Lower lobe of right lung (tissue), 2 donors: Measurements from ENCODE around the gene ZC3H7B. TPM values are rescaled to one million over a fixed set of nuclear protein-coding genes. Genes with fewer than 3 reads are reported as not detected.

Experiments
- ATAC-seq, 2 donors: fragments of 200-7000 bp; cut with Tn5 transposase; one replicate each; pipeline ENCODE4 v1.9.1; 2020 to 2022; ENCODE audit warnings: mild to moderate bottlenecking in 2 of 2, moderate library complexity in 2 of 2
- DNase-seq: peaks from one replicate; pipeline ENCODE4 v3.0.0-alpha.2; 2020
- H3K27ac ChIP-seq: fragments of 200-600 bp; one replicate; pipeline ENCODE4 v1.8.0; 2022
- H3K27me3 ChIP-seq: fragments of 200-600 bp; one replicate; pipeline ENCODE4 v1.8.0; 2022; ENCODE audit warnings: low read depth
- H3K36me3 ChIP-seq: fragments of 200-600 bp; one replicate; pipeline ENCODE4 v1.8.0; 2022; ENCODE audit warnings: mild to moderate bottlenecking
- H3K4me1 ChIP-seq: fragments of 200-600 bp; one replicate; pipeline ENCODE4 v1.8.0; 2022
- H3K4me3 ChIP-seq: fragments of 200-600 bp; one replicate; pipeline ENCODE4 v1.8.0; 2022; ENCODE audit warnings: mild to moderate bottlenecking
- H3K9me3 ChIP-seq: fragments of 200-600 bp; one replicate; pipeline ENCODE4 v1.8.0; 2022
- intact Hi-C: fragments of 100-400 bp; cut with DNase I; formaldehyde crosslinking; loops from one replicate; pipeline ENCODE4 v1.11.0; 2022
- total RNA-seq: library from RNA; stranded (reverse); fragmentation: NEBNext Ultra II Directional; extraction: Animal tissue kit (Norgen Biotek cat#: 25700); gene quantifications from one replicate; pipeline ENCODE4 v1.2.1, GENCODE V29; 2021
- TF ChIP-seq, protein P1 (sequence below): fragments of 200-600 bp; IDR thresholded peaks from one replicate; pipeline ENCODE4 v1.8.0; 2022; ENCODE audit warnings: antibody characterized with exemption, mild to moderate bottlenecking
- donor health status: DM: no; HTN: yes; CAD: no; lungs with severe emphysema.

Gene ZC3H7B
- total RNA-seq, 1 donor from 2014 or later, result 63.1 TPM

- DNase-seq, result no peak
- H3K9me3 ChIP-seq, result no peaks in the 10 kb centered on the region
- H3K27me3 ChIP-seq, result no peaks in the 10 kb centered on the region
- no peaks in the 10 kb centered on the region for H3K4me1 ChIP-seq
- ATAC-seq, result no peak
- TF ChIP-seq, protein P1, sequence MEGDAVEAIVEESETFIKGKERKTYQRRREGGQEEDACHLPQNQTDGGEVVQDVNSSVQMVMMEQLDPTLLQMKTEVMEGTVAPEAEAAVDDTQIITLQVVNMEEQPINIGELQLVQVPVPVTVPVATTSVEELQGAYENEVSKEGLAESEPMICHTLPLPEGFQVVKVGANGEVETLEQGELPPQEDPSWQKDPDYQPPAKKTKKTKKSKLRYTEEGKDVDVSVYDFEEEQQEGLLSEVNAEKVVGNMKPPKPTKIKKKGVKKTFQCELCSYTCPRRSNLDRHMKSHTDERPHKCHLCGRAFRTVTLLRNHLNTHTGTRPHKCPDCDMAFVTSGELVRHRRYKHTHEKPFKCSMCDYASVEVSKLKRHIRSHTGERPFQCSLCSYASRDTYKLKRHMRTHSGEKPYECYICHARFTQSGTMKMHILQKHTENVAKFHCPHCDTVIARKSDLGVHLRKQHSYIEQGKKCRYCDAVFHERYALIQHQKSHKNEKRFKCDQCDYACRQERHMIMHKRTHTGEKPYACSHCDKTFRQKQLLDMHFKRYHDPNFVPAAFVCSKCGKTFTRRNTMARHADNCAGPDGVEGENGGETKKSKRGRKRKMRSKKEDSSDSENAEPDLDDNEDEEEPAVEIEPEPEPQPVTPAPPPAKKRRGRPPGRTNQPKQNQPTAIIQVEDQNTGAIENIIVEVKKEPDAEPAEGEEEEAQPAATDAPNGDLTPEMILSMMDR, result no peak
- no peak overlapping the region for H3K4me3 ChIP-seq
- H3K36me3 ChIP-seq, result peaks cover 97% of the 10 kb centered on the region
- H3K27ac ChIP-seq, result no peak overlapping the region
- intact Hi-C loops, result no loop called here
Observed at GRCh38 chr22:41345807-41346335, 44.5 kb downstream of the ZC3H7B start.

GRCh38 chr22:41347066-41347859, 45.9 kb downstream of the ZC3H7B start:
- intact Hi-C loops, result no loop called here
- Histone ChIP-seq H3K27ac (no peak overlapping the region), H3K36me3 (peaks cover 100% of the 10 kb centered on the region), H3K27me3 (no peaks in the 10 kb centered on the region), H3K9me3 (no peaks in the 10 kb centered on the region), H3K4me3 (no peak overlapping the region), H3K4me1 (no peaks in the 10 kb centered on the region)
- DNase-seq, result no peak
- TF ChIP-seq, protein P1, result no peak
- no peak for ATAC-seq

GRCh38 chr22:41348964-41349484, 47.7 kb downstream of the ZC3H7B start:
- Histone ChIP-seq H3K36me3 (peaks cover 100% of the 10 kb centered on the region), H3K4me3 (no peak overlapping the region), H3K4me1 (no peaks in the 10 kb centered on the region), H3K9me3 (no peaks in the 10 kb centered on the region), H3K27me3 (no peaks in the 10 kb centered on the region), H3K27ac (no peak overlapping the region)
- ATAC-seq (no peak), DNase-seq (no peak)
- TF ChIP-seq, protein P1, result no peak
- intact Hi-C loops, result no loop called here

GRCh38 chr22:41350087-41350486, 48.8 kb downstream of the ZC3H7B start:
- H3K4me3 ChIP-seq, result no peak overlapping the region
- H3K36me3 ChIP-seq, result peaks cover 100% of the 10 kb centered on the region
- H3K4me1 ChIP-seq, result no peaks in the 10 kb centered on the region
- TF ChIP-seq, protein P1, result no peak
- no peak for ATAC-seq
- no peaks in the 10 kb centered on the region for H3K9me3 ChIP-seq
- H3K27ac ChIP-seq, result no peak overlapping the region
- H3K27me3 ChIP-seq, result no peaks in the 10 kb centered on the region
- intact Hi-C loops, result no loop called here
- no peak for DNase-seq

- no peaks in the 10 kb centered on the region for H3K27me3 ChIP-seq
- no peaks in the 10 kb centered on the region for H3K4me1 ChIP-seq
- intact Hi-C loops, result no loop called here
- peaks cover 100% of the 10 kb centered on the region for H3K36me3 ChIP-seq
- H3K4me3 ChIP-seq, result no peak overlapping the region
- no peak overlapping the region for H3K27ac ChIP-seq
- ATAC-seq (no peak), DNase-seq (no peak)
- TF ChIP-seq, protein P1, result no peak
- H3K9me3 ChIP-seq, result no peaks in the 10 kb centered on the region
Observed at GRCh38 chr22:41351011-41351410, 49.7 kb downstream of the ZC3H7B start.
